ENCODE measurements around the gene ZFAND3. TPM values are rescaled to one million over a fixed set of nuclear protein-coding genes. Genes with fewer than 3 reads are reported as not detected.
A peak's percentile ranks its signal among the peaks of the same experiment; 100 is the strongest.
"Not testable (repeated sequence)": the region's sequence is repeated elsewhere in the genome, so short reads cannot be mapped to it uniquely, and the experiment has no call there.

Gene ZFAND3
- total RNA-seq, 1 experiment from 2014 or later = 47.2 TPM

DNA sequence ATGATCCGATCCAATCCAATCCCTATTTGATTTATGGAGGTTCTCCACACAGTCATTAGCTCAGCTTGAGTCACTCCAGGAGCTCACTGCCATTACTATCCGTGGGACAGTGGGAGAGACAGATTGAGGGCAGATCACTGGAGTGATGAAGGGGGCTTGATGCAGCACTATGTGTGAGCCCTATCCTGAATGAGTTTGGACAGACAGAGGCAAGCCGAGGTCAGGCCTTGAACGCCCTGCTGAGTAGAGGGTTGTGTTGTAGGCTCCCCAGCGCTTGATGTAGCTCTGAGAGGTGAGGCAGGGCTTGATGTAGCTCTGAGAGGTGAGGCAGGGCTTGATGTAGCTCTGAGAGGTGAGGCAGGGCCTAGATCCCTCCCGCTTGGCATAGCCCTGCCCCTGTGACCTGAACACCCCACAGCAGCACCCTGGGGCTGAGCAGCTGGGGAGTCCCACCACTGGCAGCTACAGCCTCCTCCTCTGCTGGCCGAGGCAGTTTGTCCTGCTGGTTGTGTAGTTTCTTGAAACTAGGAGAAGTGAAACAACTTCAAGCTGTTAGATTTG lies 58.7 kb downstream of the ZFAND3 start:
- Histone ChIP-seq H3K27me3 (ENCODE audit: insufficient read depth, low read length) (no peaks in the 10 kb centered on the region), H2AFZ (ENCODE audit: low read depth, low read length, poor library complexity, severe bottlenecking) (no peak overlapping the region), H3K9me2 (ENCODE audit: insufficient read depth) (no peaks in the 10 kb centered on the region), H4K20me1 (ENCODE audit: insufficient read depth) (peaks cover 3% of the 10 kb centered on the region; the same call in 1 of the 2 replicates), H3K4me1 (ENCODE audit: control insufficient read depth in 1 of 2, insufficient read depth in 2 of 2, low read length in 2 of 2) (no peaks in the 10 kb centered on the region), H3K27ac (ENCODE audit: low read depth, low read length) (no peak overlapping the region), H3K79me2 (ENCODE audit: insufficient read depth, low read length) (peaks cover 87% of the 10 kb centered on the region), H3K9ac (ENCODE audit: low read length) (no peak overlapping the region), H3K36me3 (ENCODE audit: control insufficient read depth in 1 of 2, insufficient read depth in 2 of 2, low read length in 2 of 2) (no peaks in the 10 kb centered on the region), H3K9me3 (ENCODE audit: control insufficient read depth in 1 of 2, insufficient read depth in 1 of 2, low read depth in 1 of 2, low read length in 2 of 2) (no peaks in the 10 kb centered on the region), H3K4me2 (ENCODE audit: low read length) (no peak overlapping the region), H3K4me3 (replicated peaks in 1 of 2; ENCODE audit: low read depth in 1 of 2, low read length in 2 of 2) (no peak overlapping the region)
- ChIA-PET POLR2A (no interaction called here), CTCF (no interaction called here), RAD21 (ENCODE audit: low non-redundant PET in 1 of 2, low total read pairs in 2 of 2, uncharacterized antibody in 2 of 2, unreplicated experiment in 2 of 2) (no interaction called here)
- no TSS peak for BruUV-seq (replicated peaks)
- TF ChIP-seq FOSL1 (IDR thresholded peaks at IDR 0.05; ENCODE audit: low read depth) (no peak), EZH2phosphoT487 (IDR thresholded peaks at IDR 0.05; ENCODE audit: borderline replicate concordance) (no peak), ZNF274 (IDR thresholded peaks at IDR 0.05; ENCODE audit: low read depth, low read length) (no peak), POLR2A (IDR thresholded peaks at IDR 0.05; ENCODE audit: borderline replicate concordance, extremely low read depth, insufficient read depth, insufficient read length) (no peak), ELF1 (IDR thresholded peaks at IDR 0.05; ENCODE audit: borderline replicate concordance, low read depth) (no peak), TCF7L2 (IDR thresholded peaks at IDR 0.05; ENCODE audit: borderline replicate concordance, extremely low read depth, insufficient read depth, insufficient read length) (no peak), SP1 (IDR thresholded peaks at IDR 0.05; ENCODE audit: low read depth) (no peak), CEBPB (IDR thresholded peaks at IDR 0.05; ENCODE audit: low read depth) (no peak)
- TF ChIP-seq, protein P1, sequence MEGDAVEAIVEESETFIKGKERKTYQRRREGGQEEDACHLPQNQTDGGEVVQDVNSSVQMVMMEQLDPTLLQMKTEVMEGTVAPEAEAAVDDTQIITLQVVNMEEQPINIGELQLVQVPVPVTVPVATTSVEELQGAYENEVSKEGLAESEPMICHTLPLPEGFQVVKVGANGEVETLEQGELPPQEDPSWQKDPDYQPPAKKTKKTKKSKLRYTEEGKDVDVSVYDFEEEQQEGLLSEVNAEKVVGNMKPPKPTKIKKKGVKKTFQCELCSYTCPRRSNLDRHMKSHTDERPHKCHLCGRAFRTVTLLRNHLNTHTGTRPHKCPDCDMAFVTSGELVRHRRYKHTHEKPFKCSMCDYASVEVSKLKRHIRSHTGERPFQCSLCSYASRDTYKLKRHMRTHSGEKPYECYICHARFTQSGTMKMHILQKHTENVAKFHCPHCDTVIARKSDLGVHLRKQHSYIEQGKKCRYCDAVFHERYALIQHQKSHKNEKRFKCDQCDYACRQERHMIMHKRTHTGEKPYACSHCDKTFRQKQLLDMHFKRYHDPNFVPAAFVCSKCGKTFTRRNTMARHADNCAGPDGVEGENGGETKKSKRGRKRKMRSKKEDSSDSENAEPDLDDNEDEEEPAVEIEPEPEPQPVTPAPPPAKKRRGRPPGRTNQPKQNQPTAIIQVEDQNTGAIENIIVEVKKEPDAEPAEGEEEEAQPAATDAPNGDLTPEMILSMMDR (IDR thresholded peaks at IDR 0.05 in 2 of 3, conservative IDR thresholded peaks at IDR 0.05 in 1 of 3; ENCODE audit: borderline replicate concordance in 1 of 3, insufficient read depth in 1 of 3, low read depth in 2 of 3, low read length in 2 of 3) = no peak
- TF ChIP-seq, protein P2, sequence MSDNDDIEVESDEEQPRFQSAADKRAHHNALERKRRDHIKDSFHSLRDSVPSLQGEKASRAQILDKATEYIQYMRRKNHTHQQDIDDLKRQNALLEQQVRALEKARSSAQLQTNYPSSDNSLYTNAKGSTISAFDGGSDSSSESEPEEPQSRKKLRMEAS (IDR thresholded peaks at IDR 0.05) = no peak
- TF ChIP-seq, protein P3, sequence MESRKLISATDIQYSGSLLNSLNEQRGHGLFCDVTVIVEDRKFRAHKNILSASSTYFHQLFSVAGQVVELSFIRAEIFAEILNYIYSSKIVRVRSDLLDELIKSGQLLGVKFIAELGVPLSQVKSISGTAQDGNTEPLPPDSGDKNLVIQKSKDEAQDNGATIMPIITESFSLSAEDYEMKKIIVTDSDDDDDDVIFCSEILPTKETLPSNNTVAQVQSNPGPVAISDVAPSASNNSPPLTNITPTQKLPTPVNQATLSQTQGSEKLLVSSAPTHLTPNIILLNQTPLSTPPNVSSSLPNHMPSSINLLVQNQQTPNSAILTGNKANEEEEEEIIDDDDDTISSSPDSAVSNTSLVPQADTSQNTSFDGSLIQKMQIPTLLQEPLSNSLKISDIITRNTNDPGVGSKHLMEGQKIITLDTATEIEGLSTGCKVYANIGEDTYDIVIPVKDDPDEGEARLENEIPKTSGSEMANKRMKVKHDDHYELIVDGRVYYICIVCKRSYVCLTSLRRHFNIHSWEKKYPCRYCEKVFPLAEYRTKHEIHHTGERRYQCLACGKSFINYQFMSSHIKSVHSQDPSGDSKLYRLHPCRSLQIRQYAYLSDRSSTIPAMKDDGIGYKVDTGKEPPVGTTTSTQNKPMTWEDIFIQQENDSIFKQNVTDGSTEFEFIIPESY (IDR thresholded peaks at IDR 0.05; ENCODE audit: extremely low read depth, insufficient replicate concordance, low read length) = no peak
- no peak for DNase-seq (ENCODE audit: low read depth, low spot score)
- 0 out of 2 replicates have a peak, but pooled peaks have one; percentile 30 for ATAC-seq
- intact Hi-C loops (cut with micrococcal nuclease) = no loop called here

DNA sequence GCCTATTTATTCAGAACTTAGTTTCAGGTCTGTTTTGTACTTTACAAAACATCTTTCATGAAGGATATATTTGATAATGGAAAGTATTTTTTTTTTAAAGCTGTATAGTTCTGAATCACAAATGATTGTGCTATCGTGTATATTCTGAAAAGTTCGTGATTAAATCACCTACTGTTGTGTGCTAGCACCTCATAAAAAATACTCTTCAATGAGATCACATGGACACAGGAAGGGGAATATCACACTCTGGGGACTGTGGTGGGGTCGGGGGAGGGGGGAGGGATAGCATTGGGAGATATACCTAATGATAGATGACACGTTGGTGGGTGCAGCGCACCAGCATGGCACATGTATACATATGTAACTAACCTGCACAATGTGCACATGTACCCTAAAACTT lies 61.1 kb downstream of the ZFAND3 start:
- DNase-seq (ENCODE audit: low read depth, low spot score); ATAC-seq; H3K27me3 ChIP-seq (ENCODE audit: insufficient read depth, low read length); intact Hi-C loops (cut with micrococcal nuclease); H3K9me3 ChIP-seq (ENCODE audit: control insufficient read depth in 1 of 2, insufficient read depth in 1 of 2, low read depth in 1 of 2, low read length in 2 of 2); H3K9ac ChIP-seq (ENCODE audit: low read length); H2AFZ ChIP-seq (ENCODE audit: low read depth, low read length, poor library complexity, severe bottlenecking); RAD21 ChIA-PET (ENCODE audit: low non-redundant PET in 1 of 2, low total read pairs in 2 of 2, uncharacterized antibody in 2 of 2, unreplicated experiment in 2 of 2); H4K20me1 ChIP-seq (ENCODE audit: insufficient read depth); H3K4me3 ChIP-seq (replicated peaks in 1 of 2; ENCODE audit: low read depth in 1 of 2, low read length in 2 of 2); BruUV-seq (replicated peaks); H3K9me2 ChIP-seq (ENCODE audit: insufficient read depth); H3K27ac ChIP-seq (ENCODE audit: low read depth, low read length); H3K4me1 ChIP-seq (ENCODE audit: control insufficient read depth in 1 of 2, insufficient read depth in 2 of 2, low read length in 2 of 2); H3K4me2 ChIP-seq (ENCODE audit: low read length); POLR2A ChIA-PET; H3K36me3 ChIP-seq (ENCODE audit: control insufficient read depth in 1 of 2, insufficient read depth in 2 of 2, low read length in 2 of 2); CTCF ChIA-PET: not testable (repeated sequence)
- peaks cover 71% of the 10 kb centered on the region for H3K79me2 ChIP-seq (ENCODE audit: insufficient read depth, low read length)
